Measurements from ENCODE around the gene FHL2. TPM values are rescaled to one million over a fixed set of nuclear protein-coding genes. Genes with fewer than 3 reads are reported as not detected.

The FHL2 gene
- total and polyA plus RNA-seq, 9 of the 15 experiments (the other 6 are each of a cell fraction or from before 2014, with no cell fraction given): 7.5 to 33.1 (median 23.9) TPM

GRCh38 chr2:105438104-105438929 is 39.5 kb upstream of the FHL2 start (continued):
- TF ChIP-seq ZNF830 (CRISPR knock-in tag; IDR thresholded peaks at IDR 0.05): no peak
- no peak for TF ChIP-seq GATAD2B (IDR thresholded peaks at IDR 0.05; ENCODE audit: borderline replicate concordance)
- TF ChIP-seq CBX8 (IDR thresholded peaks at IDR 0.05; ENCODE audit: borderline replicate concordance, extremely low read depth, low read depth, low read length, poor library complexity, severe bottlenecking): no peak
- TF ChIP-seq CBFA2T2 (conservative IDR thresholded peaks at IDR 0.05): peak; percentile 87
- no peak for TF ChIP-seq NFE2 (IDR thresholded peaks at IDR 0.05; ENCODE audit: low read depth)
- no peak for TF ChIP-seq CHAMP1 (IDR thresholded peaks at IDR 0.05)
- no peak for TF ChIP-seq SRSF3 (IDR thresholded peaks at IDR 0.05; ENCODE audit: insufficient read depth, low read length)
- no peak for TF ChIP-seq ZBED1 (IDR thresholded peaks at IDR 0.05)
- no peak for TF ChIP-seq ZNF3 (CRISPR knock-in tag; IDR thresholded peaks at IDR 0.05)
- peak in 1 of 2 experiments; percentile 67; a peak in 2 of 4 replicates for TF ChIP-seq ZNF639 (CRISPR knock-in tag; conservative IDR thresholded peaks at IDR 0.05 in 1 of 2, IDR thresholded peaks at IDR 0.05 in 1 of 2)
- TF ChIP-seq RBM14 (IDR thresholded peaks at IDR 0.05; ENCODE audit: borderline replicate concordance, insufficient read depth, low read depth, low read length): no peak
- no peak for TF ChIP-seq ZNF436 (CRISPR knock-in tag; IDR thresholded peaks at IDR 0.05)
- peak; percentile 44; the same call in 1 of the 2 replicates for TF ChIP-seq TAL1 (IDR thresholded peaks at IDR 0.05)
- TF ChIP-seq EGR1 (conservative IDR thresholded peaks at IDR 0.05): no peak
- no peak for TF ChIP-seq ZBTB43 (CRISPR knock-in tag; IDR thresholded peaks at IDR 0.05)
- no peak for TF ChIP-seq ZNF41 (CRISPR knock-in tag; conservative IDR thresholded peaks at IDR 0.05)
- TF ChIP-seq SRSF7 (optimal IDR thresholded peaks at IDR 0.05; ENCODE audit: low read depth, low read length): no peak
- no peak for TF ChIP-seq PHB2 (IDR thresholded peaks at IDR 0.05; ENCODE audit: low read depth)
- peak; percentile 68; the same call in 1 of the 2 replicates for TF ChIP-seq POLR2AphosphoS5 (IDR thresholded peaks at IDR 0.05; ENCODE audit: control insufficient read depth, insufficient read depth, low read depth, low read length)
- no peak for TF ChIP-seq THAP7 (CRISPR knock-in tag; IDR thresholded peaks at IDR 0.05)
- TF ChIP-seq SP2 (IDR thresholded peaks at IDR 0.05; ENCODE audit: extremely low read depth, low read depth, low read length, poor library complexity, severe bottlenecking): no peak
